SK-N-SH treated with all-trans-retinoic acid at 6 μM for 48 hours (cell line): ENCODE data around the gene ADAMTS20.
A peak's percentile ranks its signal among the peaks of the same experiment; 100 is the strongest.
"Not testable (repeated sequence)": the region's sequence is repeated elsewhere in the genome, so short reads cannot be mapped to it uniquely, and the experiment has no call there.

Source experiments
- ATAC-seq: fragments of 200-7000 bp; cut with Tn5 transposase; 3 replicates; pipeline ENCODE4 v1.9.1; 2020; ENCODE audit warnings: mild to moderate bottlenecking, moderate library complexity
- ARNTL ChIP-seq: fragments of 450-650 bp; formaldehyde crosslinking; IDR thresholded peaks from 2 replicates; pipeline ENCODE4 v1.5.0; 2020; ENCODE audit warnings: low read depth, mild to moderate bottlenecking, moderate library complexity, borderline replicate concordance
- CSDC2 ChIP-seq: fragments of 250-450 bp; sonication (Bioruptor Pico); IDR thresholded peaks from 2 replicates; pipeline ENCODE4 v1.5.0; 2020; ENCODE audit warnings: mild to moderate bottlenecking, moderate library complexity
- ESRRG ChIP-seq: fragments of 250-450 bp; sonication (Bioruptor Pico); IDR thresholded peaks from 2 replicates; pipeline ENCODE4 v1.6.1; 2021; ENCODE audit warnings: mild to moderate bottlenecking
- GLIS3 ChIP-seq: fragments of 250-450 bp; sonication (Bioruptor Pico); IDR thresholded peaks from 2 replicates; pipeline ENCODE4 v1.5.0; 2020; ENCODE audit warnings: mild to moderate bottlenecking, moderate library complexity
- ISL1 ChIP-seq: fragments of 250-450 bp; sonication (Bioruptor Pico); IDR thresholded peaks from 2 replicates; pipeline ENCODE4 v2.1.2; 2022; ENCODE audit warnings: mild to moderate bottlenecking, moderate library complexity
- OSR1 ChIP-seq: fragments of 250-450 bp; sonication (Bioruptor Pico); IDR thresholded peaks from 2 replicates; pipeline ENCODE4 v1.8.0; 2022; ENCODE audit warnings: moderate library complexity, mild to moderate bottlenecking, inconsistent platforms
- RARB ChIP-seq: fragments of 250-450 bp; sonication (Bioruptor Pico); IDR thresholded peaks from 2 replicates; pipeline ENCODE4 v1.8.0; 2021; ENCODE audit warnings: mild to moderate bottlenecking, moderate library complexity
- SNAI2 ChIP-seq: fragments of 250-450 bp; sonication (Bioruptor Pico); IDR thresholded peaks from 2 replicates; pipeline ENCODE4 v1.5.0; 2020; ENCODE audit warnings: mild to moderate bottlenecking, moderate library complexity
- TCF4 ChIP-seq: fragments of 250-450 bp; sonication (Bioruptor Pico); IDR thresholded peaks from 2 replicates; pipeline ENCODE4 v1.8.0; 2021; ENCODE audit warnings: mild to moderate bottlenecking, moderate library complexity, borderline replicate concordance
- TOX ChIP-seq: fragments of 250-450 bp; sonication (Bioruptor Pico); IDR thresholded peaks from 2 replicates; pipeline ENCODE4 v1.8.0; 2021; ENCODE audit warnings: mild to moderate bottlenecking, moderate library complexity, borderline replicate concordance
- ZNF565 ChIP-seq: fragments of 450-650 bp; formaldehyde crosslinking; conservative IDR thresholded peaks from 2 replicates; pipeline ENCODE4 v1.5.0; 2020; ENCODE audit warnings: low read depth, mild to moderate bottlenecking, moderate library complexity
- ZNF70 ChIP-seq: fragments of 450-650 bp; formaldehyde crosslinking; IDR thresholded peaks from 2 replicates; pipeline ENCODE4 v1.5.0; 2020; ENCODE audit warnings: mild to moderate bottlenecking, moderate library complexity
- ZNF8 ChIP-seq: fragments of 450-650 bp; formaldehyde crosslinking; IDR thresholded peaks from 2 replicates; pipeline ENCODE4 v1.5.0; 2020; ENCODE audit warnings: mild to moderate bottlenecking, moderate library complexity
- TF ChIP-seq, protein P1 (sequence below): fragments of 250-450 bp; sonication (Bioruptor Pico); IDR thresholded peaks from 2 replicates; pipeline ENCODE4 v1.5.1; 2020; ENCODE audit warnings: low read depth, mild to moderate bottlenecking, moderate library complexity
- TF ChIP-seq, protein P2 (sequence below): fragments of 250-450 bp; sonication (Bioruptor Pico); IDR thresholded peaks from 2 replicates; pipeline ENCODE4 v1.8.0; 2021; ENCODE audit warnings: low read depth, mild to moderate bottlenecking, moderate library complexity, borderline replicate concordance
- TF ChIP-seq, protein P3 (sequence below): fragments of 250-450 bp; sonication (Bioruptor Pico); IDR thresholded peaks from 2 replicates; pipeline ENCODE4 v1.5.0; 2020; ENCODE audit warnings: mild to moderate bottlenecking, moderate library complexity
- TF ChIP-seq, protein P4 (sequence below): fragments of 250-450 bp; sonication (Bioruptor Pico); IDR thresholded peaks from 2 replicates; pipeline ENCODE4 v1.5.1; 2021; ENCODE audit warnings: mild to moderate bottlenecking, moderate library complexity

ADAMTS20 gene

DNA sequence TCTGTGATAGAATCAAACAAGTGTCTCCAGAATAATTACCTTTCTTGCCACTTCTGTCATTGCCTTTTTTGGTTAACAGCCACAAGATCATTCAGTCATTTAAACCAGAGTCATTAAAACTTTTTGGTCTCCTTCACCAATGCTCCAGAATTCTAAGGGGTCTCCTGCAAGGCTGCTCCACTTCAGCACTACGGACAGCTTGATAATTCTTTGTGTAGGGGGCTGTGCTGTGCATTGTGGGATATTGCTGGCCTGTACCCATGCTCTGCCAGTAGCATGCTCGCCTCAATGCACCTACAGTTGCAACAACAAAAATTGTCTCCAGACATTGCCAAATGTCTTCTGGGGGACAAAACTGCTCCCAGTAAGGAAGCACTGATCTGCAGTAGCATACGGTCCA lies 7.3 kb downstream of the ADAMTS20 start:
- no peak for ATAC-seq
- no peak for TF ChIP-seq ZNF565 (CRISPR knock-in tag)
- TF ChIP-seq TOX: no peak
- TF ChIP-seq, protein P1, sequence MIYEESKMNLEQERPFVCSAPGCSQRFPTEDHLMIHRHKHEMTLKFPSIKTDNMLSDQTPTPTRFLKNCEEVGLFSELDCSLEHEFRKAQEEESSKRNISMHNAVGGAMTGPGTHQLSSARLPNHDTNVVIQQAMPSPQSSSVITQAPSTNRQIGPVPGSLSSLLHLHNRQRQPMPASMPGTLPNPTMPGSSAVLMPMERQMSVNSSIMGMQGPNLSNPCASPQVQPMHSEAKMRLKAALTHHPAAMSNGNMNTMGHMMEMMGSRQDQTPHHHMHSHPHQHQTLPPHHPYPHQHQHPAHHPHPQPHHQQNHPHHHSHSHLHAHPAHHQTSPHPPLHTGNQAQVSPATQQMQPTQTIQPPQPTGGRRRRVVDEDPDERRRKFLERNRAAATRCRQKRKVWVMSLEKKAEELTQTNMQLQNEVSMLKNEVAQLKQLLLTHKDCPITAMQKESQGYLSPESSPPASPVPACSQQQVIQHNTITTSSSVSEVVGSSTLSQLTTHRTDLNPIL (CRISPR knock-in tag): no peak
- TF ChIP-seq TCF4 (CRISPR knock-in tag): no peak
- TF ChIP-seq SNAI2 (CRISPR knock-in tag): no peak
- TF ChIP-seq, protein P2, sequence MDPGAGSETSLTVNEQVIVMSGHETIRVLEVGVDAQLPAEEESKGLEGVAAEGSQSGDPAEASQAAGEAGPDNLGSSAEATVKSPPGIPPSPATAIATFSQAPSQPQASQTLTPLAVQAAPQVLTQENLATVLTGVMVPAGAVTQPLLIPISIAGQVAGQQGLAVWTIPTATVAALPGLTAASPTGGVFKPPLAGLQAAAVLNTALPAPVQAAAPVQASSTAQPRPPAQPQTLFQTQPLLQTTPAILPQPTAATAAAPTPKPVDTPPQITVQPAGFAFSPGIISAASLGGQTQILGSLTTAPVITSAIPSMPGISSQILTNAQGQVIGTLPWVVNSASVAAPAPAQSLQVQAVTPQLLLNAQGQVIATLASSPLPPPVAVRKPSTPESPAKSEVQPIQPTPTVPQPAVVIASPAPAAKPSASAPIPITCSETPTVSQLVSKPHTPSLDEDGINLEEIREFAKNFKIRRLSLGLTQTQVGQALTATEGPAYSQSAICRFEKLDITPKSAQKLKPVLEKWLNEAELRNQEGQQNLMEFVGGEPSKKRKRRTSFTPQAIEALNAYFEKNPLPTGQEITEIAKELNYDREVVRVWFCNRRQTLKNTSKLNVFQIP (CRISPR knock-in tag): no peak
- TF ChIP-seq ESRRG (CRISPR knock-in tag): no peak
- TF ChIP-seq ARNTL (CRISPR knock-in tag): no peak
- TF ChIP-seq, protein P3, sequence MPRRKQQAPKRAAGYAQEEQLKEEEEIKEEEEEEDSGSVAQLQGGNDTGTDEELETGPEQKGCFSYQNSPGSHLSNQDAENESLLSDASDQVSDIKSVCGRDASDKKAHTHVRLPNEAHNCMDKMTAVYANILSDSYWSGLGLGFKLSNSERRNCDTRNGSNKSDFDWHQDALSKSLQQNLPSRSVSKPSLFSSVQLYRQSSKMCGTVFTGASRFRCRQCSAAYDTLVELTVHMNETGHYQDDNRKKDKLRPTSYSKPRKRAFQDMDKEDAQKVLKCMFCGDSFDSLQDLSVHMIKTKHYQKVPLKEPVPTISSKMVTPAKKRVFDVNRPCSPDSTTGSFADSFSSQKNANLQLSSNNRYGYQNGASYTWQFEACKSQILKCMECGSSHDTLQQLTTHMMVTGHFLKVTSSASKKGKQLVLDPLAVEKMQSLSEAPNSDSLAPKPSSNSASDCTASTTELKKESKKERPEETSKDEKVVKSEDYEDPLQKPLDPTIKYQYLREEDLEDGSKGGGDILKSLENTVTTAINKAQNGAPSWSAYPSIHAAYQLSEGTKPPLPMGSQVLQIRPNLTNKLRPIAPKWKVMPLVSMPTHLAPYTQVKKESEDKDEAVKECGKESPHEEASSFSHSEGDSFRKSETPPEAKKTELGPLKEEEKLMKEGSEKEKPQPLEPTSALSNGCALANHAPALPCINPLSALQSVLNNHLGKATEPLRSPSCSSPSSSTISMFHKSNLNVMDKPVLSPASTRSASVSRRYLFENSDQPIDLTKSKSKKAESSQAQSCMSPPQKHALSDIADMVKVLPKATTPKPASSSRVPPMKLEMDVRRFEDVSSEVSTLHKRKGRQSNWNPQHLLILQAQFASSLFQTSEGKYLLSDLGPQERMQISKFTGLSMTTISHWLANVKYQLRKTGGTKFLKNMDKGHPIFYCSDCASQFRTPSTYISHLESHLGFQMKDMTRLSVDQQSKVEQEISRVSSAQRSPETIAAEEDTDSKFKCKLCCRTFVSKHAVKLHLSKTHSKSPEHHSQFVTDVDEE (CRISPR knock-in tag): no peak
- TF ChIP-seq GLIS3 (CRISPR knock-in tag): no peak
- no peak for TF ChIP-seq OSR1 (CRISPR knock-in tag)
- no peak for TF ChIP-seq RARB (CRISPR knock-in tag)
- TF ChIP-seq, all 23 proteins: peak for 0

DNA sequence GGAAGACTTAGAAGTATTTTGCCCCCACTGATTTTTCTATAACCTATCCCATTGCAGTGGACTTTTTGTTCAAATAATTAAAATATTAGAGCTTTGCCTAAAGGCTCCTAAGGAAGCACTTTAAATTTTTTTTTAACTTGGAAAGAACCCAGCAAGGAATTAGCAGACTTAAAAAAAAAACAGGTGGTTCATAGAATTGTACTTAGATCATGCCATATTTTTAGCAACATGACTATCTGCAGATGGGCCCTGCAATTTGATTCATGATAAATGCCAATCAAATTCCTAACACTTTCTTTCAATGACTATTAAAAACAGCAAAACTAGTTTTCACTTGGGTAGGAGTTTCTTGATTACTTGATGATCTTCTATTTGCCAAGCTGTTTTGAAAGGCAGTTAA lies 11.5 kb downstream of the ADAMTS20 start:
- no peak for ATAC-seq
- TF ChIP-seq, protein P4, sequence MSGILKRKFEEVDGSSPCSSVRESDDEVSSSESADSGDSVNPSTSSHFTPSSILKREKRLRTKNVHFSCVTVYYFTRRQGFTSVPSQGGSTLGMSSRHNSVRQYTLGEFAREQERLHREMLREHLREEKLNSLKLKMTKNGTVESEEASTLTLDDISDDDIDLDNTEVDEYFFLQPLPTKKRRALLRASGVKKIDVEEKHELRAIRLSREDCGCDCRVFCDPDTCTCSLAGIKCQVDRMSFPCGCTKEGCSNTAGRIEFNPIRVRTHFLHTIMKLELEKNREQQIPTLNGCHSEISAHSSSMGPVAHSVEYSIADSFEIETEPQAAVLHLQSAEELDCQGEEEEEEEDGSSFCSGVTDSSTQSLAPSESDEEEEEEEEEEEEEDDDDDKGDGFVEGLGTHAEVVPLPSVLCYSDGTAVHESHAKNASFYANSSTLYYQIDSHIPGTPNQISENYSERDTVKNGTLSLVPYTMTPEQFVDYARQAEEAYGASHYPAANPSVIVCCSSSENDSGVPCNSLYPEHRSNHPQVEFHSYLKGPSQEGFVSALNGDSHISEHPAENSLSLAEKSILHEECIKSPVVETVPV: no peak
- peak; percentile 55 for TF ChIP-seq ISL1 (CRISPR knock-in tag)

DNA sequence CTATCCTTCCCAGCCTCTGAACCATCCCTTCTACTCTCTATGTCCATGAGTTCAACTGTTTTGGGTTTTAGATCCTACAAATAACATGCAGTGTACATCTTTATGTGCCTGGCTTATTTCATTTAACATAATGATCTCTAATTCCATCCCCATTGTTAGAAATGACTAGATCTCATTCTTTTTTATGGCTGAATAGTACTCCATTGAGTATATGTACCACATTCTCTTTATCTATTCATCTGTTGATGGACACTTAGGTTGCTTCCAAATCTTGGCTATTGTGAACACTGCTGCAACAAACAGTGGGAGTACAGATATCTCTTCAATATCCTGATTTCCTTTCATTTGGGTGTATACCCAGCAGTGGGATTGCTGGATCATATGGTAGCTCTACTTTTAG lies 14.3 kb downstream of the ADAMTS20 start:
- peak; percentile 58; the same call in 1 of the 2 replicates for TF ChIP-seq ZNF8 (CRISPR knock-in tag)
- not testable (repeated sequence) for ATAC-seq

DNA sequence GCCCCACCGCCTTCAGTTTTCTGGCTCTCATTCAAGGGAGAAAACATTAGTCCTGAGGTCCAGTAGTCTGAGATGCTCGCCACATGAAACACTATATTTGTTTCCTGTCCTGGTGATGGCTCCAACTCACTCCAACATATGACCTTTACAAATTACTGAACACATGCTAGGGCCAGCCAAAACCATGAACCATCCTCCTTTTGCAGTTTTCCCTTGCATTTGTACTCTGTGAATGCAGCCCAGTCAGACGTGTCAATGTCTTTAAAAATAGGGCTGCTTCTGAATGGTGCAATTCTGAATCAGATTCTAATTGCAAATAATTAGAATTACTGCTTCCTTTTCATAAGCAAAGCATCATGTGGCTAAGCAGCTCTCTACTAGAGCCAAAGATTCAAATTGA lies 36.0 kb downstream of the ADAMTS20 start:
- no peak for ATAC-seq
- TF ChIP-seq, protein P4: no peak
- no peak for TF ChIP-seq ZNF70 (CRISPR knock-in tag)
- TF ChIP-seq, all 23 proteins: peak for 0

DNA sequence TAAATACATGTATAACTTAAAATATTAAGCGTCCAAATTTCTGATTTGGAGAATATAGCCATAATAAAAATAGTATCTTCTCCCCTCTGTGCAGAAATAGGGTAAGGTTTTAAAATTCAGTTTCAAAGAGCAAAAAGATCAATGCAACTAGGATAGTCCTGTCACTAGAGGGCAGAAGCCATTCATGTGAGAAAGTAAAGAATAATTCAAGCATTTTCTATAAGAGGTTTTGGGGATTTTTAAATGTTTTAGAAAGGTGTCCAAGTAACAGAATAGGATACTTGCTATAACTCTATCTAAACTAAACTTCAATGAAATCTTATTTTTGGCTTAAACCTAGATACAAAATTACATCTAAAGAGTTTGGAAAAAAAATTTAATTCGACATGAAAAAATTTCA lies 50.3 kb downstream of the ADAMTS20 start:
- no peak for ATAC-seq
- no peak for TF ChIP-seq CSDC2 (CRISPR knock-in tag)
- TF ChIP-seq, protein P4: no peak
- TF ChIP-seq ARNTL (CRISPR knock-in tag): no peak
